ENCODE results near the gene FOXL2. TPM values are rescaled to one million over a fixed set of nuclear protein-coding genes. Genes with fewer than 3 reads are reported as not detected.
"Not testable (repeated sequence)": the region's sequence is repeated elsewhere in the genome, so short reads cannot be mapped to it uniquely, and the experiment has no call there.

The FOXL2 gene
- total and polyA plus RNA-seq, 2 donors: 0.18 TPM; not detected in 1

- WGBS: 2% methylated on average over 58 of the region's 58 CpGs
- Histone ChIP-seq H3K27me3 (ENCODE audit: control insufficient read depth in 2 of 2, insufficient read depth in 1 of 2, low read length in 1 of 2) (peaks cover 66 to 85% of the 10 kb centered on the region in 2 donors), H3K4me1 (ENCODE audit: control insufficient read depth in 2 of 2, insufficient read depth in 2 of 2, low read length in 2 of 2) (peaks cover 9 to 25% of the 10 kb centered on the region in 2 donors), H3K27ac (ENCODE audit: low read depth in 1 of 2, low read length in 1 of 2) (no peak overlapping the region), H3K4me3 (ENCODE audit: low read length in 2 of 2) (peak overlapping the region; percentile 12 to 49), H3K36me3 (ENCODE audit: control insufficient read depth in 2 of 2, insufficient read depth in 2 of 2, low read length in 1 of 2) (no peaks in the 10 kb centered on the region), H3K9me3 (ENCODE audit: control insufficient read depth in 2 of 2, insufficient read depth in 1 of 2, low read length in 1 of 2) (peaks cover 0 to 15% of the 10 kb centered on the region in 2 donors)
- DNase-seq (ENCODE audit: low read depth in 6 of 9, low spot score in 9 of 9): peak in 7 of 9 donors; percentile 35 to 80 (median 68)
Observed at GRCh38 chr3:138935863-138936740, 10.8 kb downstream of the FOXL2 start.

GRCh38 chr3:138935505-138935862 lies 11.5 kb downstream of the FOXL2 start:
- H3K4me1 ChIP-seq (ENCODE audit: control insufficient read depth in 2 of 2, insufficient read depth in 2 of 2, low read length in 2 of 2): peaks cover 9 to 25% of the 10 kb centered on the region in 2 donors
- peaks cover 0 to 15% of the 10 kb centered on the region in 2 donors for H3K9me3 ChIP-seq (ENCODE audit: control insufficient read depth in 2 of 2, insufficient read depth in 1 of 2, low read length in 1 of 2)
- H3K27ac ChIP-seq (ENCODE audit: low read depth in 1 of 2, low read length in 1 of 2): no peak overlapping the region
- H3K4me3 ChIP-seq (ENCODE audit: low read length in 2 of 2): peak overlapping the region in 1 of 2 donors; percentile 49
- peaks cover 59 to 81% of the 10 kb centered on the region in 2 donors for H3K27me3 ChIP-seq (ENCODE audit: control insufficient read depth in 2 of 2, insufficient read depth in 1 of 2, low read length in 1 of 2)
- WGBS: 54% methylated on average over 7 of the region's 7 CpGs
- no peak for DNase-seq (ENCODE audit: low read depth in 6 of 9, low spot score in 9 of 9)
- H3K36me3 ChIP-seq (ENCODE audit: control insufficient read depth in 2 of 2, insufficient read depth in 2 of 2, low read length in 1 of 2): no peaks in the 10 kb centered on the region

GRCh38 chr3:138933981-138934691 lies 12.8 kb downstream of the FOXL2 start:
- Histone ChIP-seq H3K27ac (ENCODE audit: low read depth in 1 of 2, low read length in 1 of 2) (no peak overlapping the region), H3K27me3 (ENCODE audit: control insufficient read depth in 2 of 2, insufficient read depth in 1 of 2, low read length in 1 of 2) (peaks cover 48 to 72% of the 10 kb centered on the region in 2 donors), H3K9me3 (ENCODE audit: control insufficient read depth in 2 of 2, insufficient read depth in 1 of 2, low read length in 1 of 2) (peaks cover 0 to 11% of the 10 kb centered on the region in 2 donors), H3K36me3 (ENCODE audit: control insufficient read depth in 2 of 2, insufficient read depth in 2 of 2, low read length in 1 of 2) (no peaks in the 10 kb centered on the region), H3K4me1 (ENCODE audit: control insufficient read depth in 2 of 2, insufficient read depth in 2 of 2, low read length in 2 of 2) (peaks cover 9 to 20% of the 10 kb centered on the region in 2 donors), H3K4me3 (ENCODE audit: low read length in 2 of 2) (no peak overlapping the region)
- DNase-seq (ENCODE audit: low read depth in 6 of 9, low spot score in 9 of 9): no peak
- WGBS: 94% methylated on average over 3 of the region's 3 CpGs

- 81% methylated on average over 4 of the region's 4 CpGs for WGBS
- Histone ChIP-seq H3K4me1 (ENCODE audit: control insufficient read depth in 2 of 2, insufficient read depth in 2 of 2, low read length in 2 of 2) (peaks cover 9 to 12% of the 10 kb centered on the region in 2 donors), H3K9me3 (ENCODE audit: control insufficient read depth in 2 of 2, insufficient read depth in 1 of 2, low read length in 1 of 2) (peaks cover 0 to 6% of the 10 kb centered on the region in 2 donors), H3K36me3 (ENCODE audit: control insufficient read depth in 2 of 2, insufficient read depth in 2 of 2, low read length in 1 of 2) (no peaks in the 10 kb centered on the region), H3K4me3 (ENCODE audit: low read length in 2 of 2) (no peak overlapping the region), H3K27ac (ENCODE audit: low read depth in 1 of 2, low read length in 1 of 2) (no peak overlapping the region), H3K27me3 (ENCODE audit: control insufficient read depth in 2 of 2, insufficient read depth in 1 of 2, low read length in 1 of 2) (peaks cover 39 to 65% of the 10 kb centered on the region in 2 donors)
- DNase-seq (ENCODE audit: low read depth in 6 of 9, low spot score in 9 of 9): no peak
Observed at GRCh38 chr3:138933068-138933668, 13.8 kb downstream of the FOXL2 start.

GRCh38 chr3:138928727-138929372 lies 18.1 kb downstream of the FOXL2 start:
- Histone ChIP-seq H3K4me1 (ENCODE audit: control insufficient read depth in 2 of 2, insufficient read depth in 2 of 2, low read length in 2 of 2) (no peaks in the 10 kb centered on the region), H3K4me3 (ENCODE audit: low read length in 2 of 2) (no peak overlapping the region), H3K9me3 (ENCODE audit: control insufficient read depth in 2 of 2, insufficient read depth in 1 of 2, low read length in 1 of 2) (no peaks in the 10 kb centered on the region), H3K36me3 (ENCODE audit: control insufficient read depth in 2 of 2, insufficient read depth in 2 of 2, low read length in 1 of 2) (no peaks in the 10 kb centered on the region), H3K27me3 (ENCODE audit: control insufficient read depth in 2 of 2, insufficient read depth in 1 of 2, low read length in 1 of 2) (peaks cover 0 to 26% of the 10 kb centered on the region in 2 donors), H3K27ac (ENCODE audit: low read depth in 1 of 2, low read length in 1 of 2) (no peak overlapping the region)
- no peak for DNase-seq (ENCODE audit: low read depth in 6 of 9, low spot score in 9 of 9)
- 97% methylated on average over 42 of the region's 42 CpGs for WGBS

GRCh38 chr3:138923531-138923994 lies 23.4 kb downstream of the FOXL2 start:
- 35% methylated on average over 6 of the region's 6 CpGs for WGBS
- Histone ChIP-seq H3K4me1 (ENCODE audit: control insufficient read depth in 2 of 2, insufficient read depth in 2 of 2, low read length in 2 of 2) (no peaks in the 10 kb centered on the region), H3K4me3 (ENCODE audit: low read length in 2 of 2) (no peak overlapping the region), H3K36me3 (ENCODE audit: control insufficient read depth in 2 of 2, insufficient read depth in 2 of 2, low read length in 1 of 2) (no peaks in the 10 kb centered on the region), H3K9me3 (ENCODE audit: control insufficient read depth in 2 of 2, insufficient read depth in 1 of 2, low read length in 1 of 2) (no peaks in the 10 kb centered on the region), H3K27ac (ENCODE audit: low read depth in 1 of 2, low read length in 1 of 2) (no peak overlapping the region), H3K27me3 (ENCODE audit: control insufficient read depth in 2 of 2, insufficient read depth in 1 of 2, low read length in 1 of 2) (peaks cover 0 to 7% of the 10 kb centered on the region in 2 donors)
- DNase-seq (ENCODE audit: low read depth in 6 of 9, low spot score in 9 of 9): peak; percentile 56 to 90 (median 79)

- 99% methylated on average over 6 of the region's 6 CpGs for WGBS
- H3K36me3 ChIP-seq (ENCODE audit: control insufficient read depth in 2 of 2, insufficient read depth in 2 of 2, low read length in 1 of 2); H3K9me3 ChIP-seq (ENCODE audit: control insufficient read depth in 2 of 2, insufficient read depth in 1 of 2, low read length in 1 of 2); H3K4me1 ChIP-seq (ENCODE audit: control insufficient read depth in 2 of 2, insufficient read depth in 2 of 2, low read length in 2 of 2); H3K4me3 ChIP-seq (ENCODE audit: low read length in 2 of 2); DNase-seq (ENCODE audit: low read depth in 6 of 9, low spot score in 9 of 9); H3K27ac ChIP-seq (ENCODE audit: low read depth in 1 of 2, low read length in 1 of 2); H3K27me3 ChIP-seq (ENCODE audit: control insufficient read depth in 2 of 2, insufficient read depth in 1 of 2, low read length in 1 of 2): not testable (repeated sequence)
Observed at GRCh38 chr3:138922400-138922799, 24.5 kb downstream of the FOXL2 start.

- 91% methylated on average over 8 of the region's 8 CpGs for WGBS
Observed at GRCh38 chr3:138921316-138922292, 25.3 kb downstream of the FOXL2 start.

More at GRCh38 chr3:138921316-138922292, 25.3 kb downstream of the FOXL2 start:
- H3K27ac ChIP-seq (ENCODE audit: low read depth in 1 of 2, low read length in 1 of 2): no peak overlapping the region
- H3K4me1 ChIP-seq (ENCODE audit: control insufficient read depth in 2 of 2, insufficient read depth in 2 of 2, low read length in 2 of 2): no peaks in the 10 kb centered on the region
- no peaks in the 10 kb centered on the region for H3K9me3 ChIP-seq (ENCODE audit: control insufficient read depth in 2 of 2, insufficient read depth in 1 of 2, low read length in 1 of 2)
- no peak for DNase-seq (ENCODE audit: low read depth in 6 of 9, low spot score in 9 of 9)
- no peaks in the 10 kb centered on the region for H3K36me3 ChIP-seq (ENCODE audit: control insufficient read depth in 2 of 2, insufficient read depth in 2 of 2, low read length in 1 of 2)
- H3K27me3 ChIP-seq (ENCODE audit: control insufficient read depth in 2 of 2, insufficient read depth in 1 of 2, low read length in 1 of 2): peaks cover 0 to 10% of the 10 kb centered on the region in 2 donors
- no peak overlapping the region for H3K4me3 ChIP-seq (ENCODE audit: low read length in 2 of 2)
